Skeletal muscle cell (primary cell): Measurements from ENCODE around the gene GHRL.
"Not testable (repeated sequence)": the region's sequence is repeated elsewhere in the genome, so short reads cannot be mapped to it uniquely, and the experiment has no call there.

Experiments used
- DNase-seq: peaks from one replicate; pipeline ENCODE4 v3.0.0-alpha.2; 2010; ENCODE audit warnings: low read depth
- H3K4me3 ChIP-seq: 2 replicates; pipeline ENCODE4 v1.5.1; 2011; ENCODE audit warnings: low read depth, mild to moderate bottlenecking, control low read depth, low read length, moderate library complexity

Gene GHRL

GRCh38 chr3:10303105-10303504 is 10.4 kb upstream of the GHRL start:
- no peak for DNase-seq
- H3K4me3 ChIP-seq = no peak overlapping the region

- H3K4me3 ChIP-seq = no peak overlapping the region
- no peak for DNase-seq
These were observed 7.3 kb upstream of the GHRL start for GRCh38 chr3:10300087-10300486.

GRCh38 chr3:10299679-10300078 is 6.9 kb upstream of the GHRL start:
- no peak overlapping the region for H3K4me3 ChIP-seq
- no peak for DNase-seq

GRCh38 chr3:10299175-10299574 is 6.4 kb upstream of the GHRL start:
- H3K4me3 ChIP-seq = no peak overlapping the region
- no peak for DNase-seq

- DNase-seq, H3K4me3 ChIP-seq: not testable (repeated sequence)
These were observed 5.3 kb upstream of the GHRL start for GRCh38 chr3:10298064-10298463.

GRCh38 chr3:10294030-10294586 is 1.4 kb upstream of the GHRL start:
- no peak for DNase-seq
- H3K4me3 ChIP-seq = no peak overlapping the region

- no peak overlapping the region for H3K4me3 ChIP-seq
- DNase-seq = no peak
These were observed 1.1 kb downstream of the GHRL start for GRCh38 chr3:10291641-10292040.

GRCh38 chr3:10290481-10291176 is 2.1 kb downstream of the GHRL start:
- H3K4me3 ChIP-seq = no peak overlapping the region
- DNase-seq = no peak

- H3K4me3 ChIP-seq = no peak overlapping the region
- DNase-seq = no peak
These were observed 2.9 kb downstream of the GHRL start for GRCh38 chr3:10289787-10290355.

GRCh38 chr3:10289077-10289476 is 3.7 kb downstream of the GHRL start:
- H3K4me3 ChIP-seq = no peak overlapping the region
- DNase-seq = no peak

GRCh38 chr3:10288575-10288960 is 4.2 kb downstream of the GHRL start:
- no peak for DNase-seq
- H3K4me3 ChIP-seq = no peak overlapping the region

- DNase-seq = no peak
- no peak overlapping the region for H3K4me3 ChIP-seq
These were observed 4.7 kb downstream of the GHRL start for GRCh38 chr3:10287936-10288574.

- no peak for DNase-seq
- H3K4me3 ChIP-seq = no peak overlapping the region
These were observed 6.0 kb downstream of the GHRL start for GRCh38 chr3:10286596-10287295.

GRCh38 chr3:10286133-10286524 is 6.6 kb downstream of the GHRL start:
- DNase-seq = no peak

GRCh38 chr3:10285272-10286132 is 7.2 kb downstream of the GHRL start:
- no peak for DNase-seq
- no peak overlapping the region for H3K4me3 ChIP-seq

More at GRCh38 chr3:10286133-10286524, 6.6 kb downstream of the GHRL start:
- H3K4me3 ChIP-seq = no peak overlapping the region

- DNase-seq = no peak
- no peak overlapping the region for H3K4me3 ChIP-seq
These were observed 8.3 kb downstream of the GHRL start for GRCh38 chr3:10284496-10284895.

GRCh38 chr3:10283638-10284037 is 9.1 kb downstream of the GHRL start:
- DNase-seq = no peak
- H3K4me3 ChIP-seq = no peak overlapping the region

GRCh38 chr3:10281951-10282350 is 10.8 kb downstream of the GHRL start:
- no peak overlapping the region for H3K4me3 ChIP-seq
- DNase-seq = peak; percentile 58

GRCh38 chr3:10280571-10280970 is 12.2 kb downstream of the GHRL start:
- no peak overlapping the region for H3K4me3 ChIP-seq
- no peak for DNase-seq
